SK-N-SH (cell line): Measurements from ENCODE around the gene KLK12. TPM values are rescaled to one million over a fixed set of nuclear protein-coding genes. Genes with fewer than 3 reads are reported as not detected.

ENCODE experiments used
- CTCF ChIA-PET: fragments of 300-600, 350-600 bp; formaldehyde crosslinking; extraction: SDS; loops from one replicate; lab custom pipeline; 2021; lab: Yijun Ruan, JAX
- POLR2A ChIA-PET: fragments of 350-600 bp; sonication (Branson Sonifier 250); formaldehyde crosslinking; extraction: SDS; loops from one replicate; lab custom pipeline; 2020; ENCODE audit warnings: antibody characterized with exemption, inconsistent platforms; lab: Yijun Ruan, JAX
- DNase-seq: peaks from one replicate; pipeline ENCODE4 v3.0.0; 2012
- H2AFZ ChIP-seq: fragments of 200-600 bp; sonication (generic); 2 replicates; pipeline ENCODE4 v1.8.1; 2016; ENCODE audit warnings: antibody characterized with exemption, mild to moderate bottlenecking, low read depth
- H3F3A ChIP-seq: fragments of 200-600 bp; sonication (generic); replicated peaks from 2 replicates; pipeline ENCODE3; 2016; ENCODE audit warnings: antibody characterized with exemption, mild to moderate bottlenecking; ENCODE audit not compliant: insufficient read depth
- H3K27ac ChIP-seq, 2 experiments: fragments of 200-500 bp in 1 of 2; fragments of 200-600 bp in 1 of 2; sonication (Bioruptor generic) in 1 of 2; sonication (generic), shearing (Covaris generic) in 1 of 2; 2 replicates each; pipeline versions ENCODE4 v1.5.1 to v1.6.1; 2014 to 2016; ENCODE audit warnings: low read depth in 2 of 2, inconsistent platforms in 1 of 2, low read length in 1 of 2, mild to moderate bottlenecking in 1 of 2, mixed read lengths in 1 of 2
- H3K27me3 ChIP-seq: fragments of 200-600 bp; sonication (generic), shearing (Covaris generic); 2 replicates; pipeline ENCODE4 v1.6.1; 2016; ENCODE audit warnings: mixed run types; ENCODE audit not compliant: insufficient read depth
- H3K36me3 ChIP-seq, 2 experiments: fragments of 200-500 bp in 1 of 2; fragments of 200-600 bp in 1 of 2; sonication (Bioruptor generic) in 1 of 2; sonication (generic) in 1 of 2; replicated peaks in 1 of 2; 2 replicates each; pipeline versions ENCODE3 to v1.5.1; 2014 to 2016; ENCODE audit warnings: low read length in 1 of 2, mild to moderate bottlenecking in 1 of 2; ENCODE audit not compliant: insufficient read depth in 2 of 2, control insufficient read depth in 1 of 2
- H3K4me1 ChIP-seq, 2 experiments: fragments of 200-500 bp in 1 of 2; fragments of 200-600 bp in 1 of 2; sonication (Bioruptor generic) in 1 of 2; sonication (generic), shearing (Covaris generic) in 1 of 2; 2 replicates each; pipeline versions ENCODE4 v1.5.1 to v1.6.1; 2014 to 2016; ENCODE audit warnings: low read depth in 1 of 2, low read length in 1 of 2, mixed run types in 1 of 2; ENCODE audit not compliant: insufficient read depth in 2 of 2, control insufficient read depth in 1 of 2
- H3K4me2 ChIP-seq: fragments of 200-600 bp; sonication (generic), shearing (Covaris generic); 2 replicates; pipeline ENCODE4 v1.6.1; 2017; ENCODE audit warnings: mixed run types
- H3K4me3 ChIP-seq, 2 experiments: fragments of 200-500 bp in 1 of 2; fragments of 200-600 bp in 1 of 2; sonication (Bioruptor generic) in 1 of 2; sonication (generic), shearing (Covaris generic) in 1 of 2; 2 replicates each; pipeline versions ENCODE4 v1.5.1 to v1.8.1; 2014 to 2016; ENCODE audit warnings: low read depth in 2 of 2, inconsistent platforms in 1 of 2, low read length in 1 of 2, mild to moderate bottlenecking in 1 of 2, mixed read lengths in 1 of 2, moderate library complexity in 1 of 2
- H3K79me2 ChIP-seq: fragments of 200-600 bp; sonication (generic); 2 replicates; pipeline ENCODE4 v1.8.1; 2017; ENCODE audit warnings: mild to moderate bottlenecking; ENCODE audit not compliant: insufficient read depth
- H3K9ac ChIP-seq: fragments of 200-600 bp; sonication (generic); 2 replicates; pipeline ENCODE4 v1.6.1; 2017; ENCODE audit warnings: mixed run types
- H3K9me2 ChIP-seq: fragments of 200-600 bp; sonication (generic); 2 replicates; pipeline ENCODE4 v1.6.1; 2017; ENCODE audit warnings: mixed run types
- H3K9me3 ChIP-seq: fragments of 200-600 bp; sonication (generic); 2 replicates; pipeline ENCODE4 v1.6.1; 2017; ENCODE audit warnings: mixed run types, mild to moderate bottlenecking, moderate library complexity
- H4K20me1 ChIP-seq: fragments of 200-600 bp; sonication (generic); 2 replicates; pipeline ENCODE4 v1.6.1; 2017; ENCODE audit warnings: mild to moderate bottlenecking, mixed run types; ENCODE audit not compliant: insufficient read depth
- CHD2 ChIP-seq: fragments of 150-350 bp; IDR thresholded peaks from 2 replicates; pipeline ENCODE4 v1.6.1; 2018; ENCODE audit warnings: low read length; ENCODE audit not compliant: partially characterized antibody
- ELF1 ChIP-seq: IDR thresholded peaks from 2 replicates; pipeline ENCODE4 v1.4.0; 2012
- FOXJ3 ChIP-seq: sonication (generic); formaldehyde crosslinking; IDR thresholded peaks from 2 replicates; pipeline ENCODE4 v1.5.1; 2020; ENCODE audit warnings: mild to moderate bottlenecking, missing genetic modification reagents
- FOXM1 ChIP-seq: IDR thresholded peaks from 2 replicates; pipeline ENCODE4 v1.4.0; 2012; ENCODE audit warnings: low read depth, mild to moderate bottlenecking
- JUND ChIP-seq: IDR thresholded peaks from 2 replicates; pipeline ENCODE4 v1.4.0; 2012
- MEF2A ChIP-seq: IDR thresholded peaks from 2 replicates; pipeline ENCODE4 v1.4.0; 2012; ENCODE audit warnings: low read depth, borderline replicate concordance
- MXI1 ChIP-seq: IDR thresholded peaks from 2 replicates; pipeline ENCODE4 v1.6.1; 2012; ENCODE audit warnings: mild to moderate bottlenecking, low read depth, low read length, improper control_type of control experiment
- NFIC ChIP-seq: IDR thresholded peaks from 2 replicates; pipeline ENCODE4 v1.4.0; 2012; ENCODE audit warnings: borderline replicate concordance
- POLR2AphosphoS5 ChIP-seq: IDR thresholded peaks from 2 replicates; pipeline ENCODE4 v1.6.1; 2012; ENCODE audit warnings: low read depth, low read length
- RCOR1 ChIP-seq: fragments of 150-350 bp; IDR thresholded peaks from 2 replicates; pipeline ENCODE4 v1.6.1; 2017; ENCODE audit warnings: antibody characterized with exemption, low read length
- RXRA ChIP-seq: IDR thresholded peaks from 2 replicates; pipeline ENCODE4 v1.4.0; 2012; ENCODE audit warnings: low read depth, mild to moderate bottlenecking, borderline replicate concordance
- SIN3A ChIP-seq: IDR thresholded peaks from 2 replicates; pipeline ENCODE4 v1.6.1; 2012; ENCODE audit warnings: low read depth, mild to moderate bottlenecking, low read length, moderate library complexity, borderline replicate concordance
- TAF1 ChIP-seq: IDR thresholded peaks from 2 replicates; pipeline ENCODE4 v1.6.1; 2012; ENCODE audit warnings: low read depth, mild to moderate bottlenecking, low read length, moderate library complexity, borderline replicate concordance
- TEAD4 ChIP-seq: IDR thresholded peaks from 2 replicates; pipeline ENCODE4 v1.4.0; 2012; ENCODE audit warnings: mild to moderate bottlenecking, borderline replicate concordance; ENCODE audit not compliant: insufficient read depth
- WGBS: methylation state at CpG from one replicate; pipeline ENCODE4 v1.1.6; 2017; ENCODE audit warnings: low lambda C conversion rate; 5-methylcytosine and 5-hydroxymethylcytosine counted together
- polyA plus RNA-seq, 3 experiments: library from polyadenylated mRNA; depleted of rRNA; stranded (reverse); fragments of >200 nt; gene quantifications; 2 replicates each; pipeline ENCODE4 v1.2.3, GENCODE V29; 2012
- TF ChIP-seq, protein P1 (sequence below): IDR thresholded peaks from 2 replicates; pipeline ENCODE4 v1.4.0; 2012; ENCODE audit warnings: low read depth, borderline replicate concordance
- TF ChIP-seq, protein P2 (sequence below): IDR thresholded peaks from 2 replicates; pipeline ENCODE4 v1.4.0; 2012; ENCODE audit warnings: low read depth, borderline replicate concordance
- TF ChIP-seq, protein P3 (sequence below): IDR thresholded peaks from 2 replicates; pipeline ENCODE4 v1.6.1; 2012; ENCODE audit warnings: mild to moderate bottlenecking, low read depth, low read length, moderate library complexity
- TF ChIP-seq, protein P4 (sequence below): IDR thresholded peaks from 2 replicates; pipeline ENCODE4; 2012
- TF ChIP-seq, protein P5 (sequence below): IDR thresholded peaks from 2 replicates; pipeline ENCODE4 v1.4.0; 2012; ENCODE audit warnings: low read depth

KLK12 gene
- polyA plus RNA-seq, 1 of the 3 experiments (the other 2 are of a cell fraction) = not detected

DNA sequence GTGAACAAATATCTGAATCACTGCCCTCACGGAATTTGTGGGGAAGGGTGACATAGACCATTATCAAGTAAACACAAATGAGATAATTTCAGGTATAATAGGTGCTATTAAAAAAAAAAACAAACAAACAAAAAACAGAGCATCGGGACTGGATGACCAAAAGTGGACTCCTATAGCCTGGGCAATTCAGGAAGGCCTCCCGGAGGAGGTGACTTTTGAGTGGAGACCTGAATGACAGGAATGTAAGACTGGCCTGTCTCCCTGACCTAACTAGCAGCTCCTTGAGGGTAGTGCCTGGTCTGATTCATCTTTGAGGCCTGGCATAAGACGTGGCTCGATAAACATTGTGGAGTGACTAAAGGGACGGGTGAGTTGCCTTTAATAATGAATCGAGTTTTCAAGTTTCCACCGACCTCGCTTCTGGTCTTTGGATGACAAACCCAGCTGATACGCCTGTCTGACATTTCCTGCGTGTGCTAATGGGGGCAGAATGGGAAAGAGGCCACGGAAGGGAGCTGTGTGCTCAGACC is 22.1 kb downstream of the KLK12 start:
- H3K36me3 ChIP-seq = no peaks in the 10 kb centered on the region
- 13% methylated on average over 12 of the region's 12 CpGs for WGBS
- H3K9me2 ChIP-seq = no peaks in the 10 kb centered on the region
- CTCF ChIA-PET = interaction anchor here (1.8 kb wide), 1 partner anchor 9 kb away, joined by 6 read pairs; no protein-coding TSS in a partner anchor
- TF ChIP-seq RCOR1 = no peak
- no peak for TF ChIP-seq MXI1
- TF ChIP-seq CHD2 = no peak
- TF ChIP-seq FOXJ3 = no peak
- TF ChIP-seq, protein P1, sequence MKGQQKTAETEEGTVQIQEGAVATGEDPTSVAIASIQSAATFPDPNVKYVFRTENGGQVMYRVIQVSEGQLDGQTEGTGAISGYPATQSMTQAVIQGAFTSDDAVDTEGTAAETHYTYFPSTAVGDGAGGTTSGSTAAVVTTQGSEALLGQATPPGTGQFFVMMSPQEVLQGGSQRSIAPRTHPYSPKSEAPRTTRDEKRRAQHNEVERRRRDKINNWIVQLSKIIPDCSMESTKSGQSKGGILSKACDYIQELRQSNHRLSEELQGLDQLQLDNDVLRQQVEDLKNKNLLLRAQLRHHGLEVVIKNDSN = no peak
- no peak for TF ChIP-seq TAF1
- TF ChIP-seq, protein P2, sequence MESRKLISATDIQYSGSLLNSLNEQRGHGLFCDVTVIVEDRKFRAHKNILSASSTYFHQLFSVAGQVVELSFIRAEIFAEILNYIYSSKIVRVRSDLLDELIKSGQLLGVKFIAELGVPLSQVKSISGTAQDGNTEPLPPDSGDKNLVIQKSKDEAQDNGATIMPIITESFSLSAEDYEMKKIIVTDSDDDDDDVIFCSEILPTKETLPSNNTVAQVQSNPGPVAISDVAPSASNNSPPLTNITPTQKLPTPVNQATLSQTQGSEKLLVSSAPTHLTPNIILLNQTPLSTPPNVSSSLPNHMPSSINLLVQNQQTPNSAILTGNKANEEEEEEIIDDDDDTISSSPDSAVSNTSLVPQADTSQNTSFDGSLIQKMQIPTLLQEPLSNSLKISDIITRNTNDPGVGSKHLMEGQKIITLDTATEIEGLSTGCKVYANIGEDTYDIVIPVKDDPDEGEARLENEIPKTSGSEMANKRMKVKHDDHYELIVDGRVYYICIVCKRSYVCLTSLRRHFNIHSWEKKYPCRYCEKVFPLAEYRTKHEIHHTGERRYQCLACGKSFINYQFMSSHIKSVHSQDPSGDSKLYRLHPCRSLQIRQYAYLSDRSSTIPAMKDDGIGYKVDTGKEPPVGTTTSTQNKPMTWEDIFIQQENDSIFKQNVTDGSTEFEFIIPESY = no peak
- no peak for TF ChIP-seq ELF1
- TF ChIP-seq, protein P3, sequence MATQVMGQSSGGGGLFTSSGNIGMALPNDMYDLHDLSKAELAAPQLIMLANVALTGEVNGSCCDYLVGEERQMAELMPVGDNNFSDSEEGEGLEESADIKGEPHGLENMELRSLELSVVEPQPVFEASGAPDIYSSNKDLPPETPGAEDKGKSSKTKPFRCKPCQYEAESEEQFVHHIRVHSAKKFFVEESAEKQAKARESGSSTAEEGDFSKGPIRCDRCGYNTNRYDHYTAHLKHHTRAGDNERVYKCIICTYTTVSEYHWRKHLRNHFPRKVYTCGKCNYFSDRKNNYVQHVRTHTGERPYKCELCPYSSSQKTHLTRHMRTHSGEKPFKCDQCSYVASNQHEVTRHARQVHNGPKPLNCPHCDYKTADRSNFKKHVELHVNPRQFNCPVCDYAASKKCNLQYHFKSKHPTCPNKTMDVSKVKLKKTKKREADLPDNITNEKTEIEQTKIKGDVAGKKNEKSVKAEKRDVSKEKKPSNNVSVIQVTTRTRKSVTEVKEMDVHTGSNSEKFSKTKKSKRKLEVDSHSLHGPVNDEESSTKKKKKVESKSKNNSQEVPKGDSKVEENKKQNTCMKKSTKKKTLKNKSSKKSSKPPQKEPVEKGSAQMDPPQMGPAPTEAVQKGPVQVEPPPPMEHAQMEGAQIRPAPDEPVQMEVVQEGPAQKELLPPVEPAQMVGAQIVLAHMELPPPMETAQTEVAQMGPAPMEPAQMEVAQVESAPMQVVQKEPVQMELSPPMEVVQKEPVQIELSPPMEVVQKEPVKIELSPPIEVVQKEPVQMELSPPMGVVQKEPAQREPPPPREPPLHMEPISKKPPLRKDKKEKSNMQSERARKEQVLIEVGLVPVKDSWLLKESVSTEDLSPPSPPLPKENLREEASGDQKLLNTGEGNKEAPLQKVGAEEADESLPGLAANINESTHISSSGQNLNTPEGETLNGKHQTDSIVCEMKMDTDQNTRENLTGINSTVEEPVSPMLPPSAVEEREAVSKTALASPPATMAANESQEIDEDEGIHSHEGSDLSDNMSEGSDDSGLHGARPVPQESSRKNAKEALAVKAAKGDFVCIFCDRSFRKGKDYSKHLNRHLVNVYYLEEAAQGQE = no peak
- TF ChIP-seq SIN3A = no peak
- TF ChIP-seq POLR2AphosphoS5 = no peak
- TF ChIP-seq, protein P4, sequence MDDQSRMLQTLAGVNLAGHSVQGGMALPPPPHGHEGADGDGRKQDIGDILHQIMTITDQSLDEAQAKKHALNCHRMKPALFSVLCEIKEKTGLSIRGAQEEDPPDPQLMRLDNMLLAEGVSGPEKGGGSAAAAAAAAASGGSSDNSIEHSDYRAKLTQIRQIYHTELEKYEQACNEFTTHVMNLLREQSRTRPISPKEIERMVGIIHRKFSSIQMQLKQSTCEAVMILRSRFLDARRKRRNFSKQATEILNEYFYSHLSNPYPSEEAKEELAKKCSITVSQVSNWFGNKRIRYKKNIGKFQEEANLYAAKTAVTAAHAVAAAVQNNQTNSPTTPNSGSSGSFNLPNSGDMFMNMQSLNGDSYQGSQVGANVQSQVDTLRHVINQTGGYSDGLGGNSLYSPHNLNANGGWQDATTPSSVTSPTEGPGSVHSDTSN = no peak
- no peak for TF ChIP-seq RXRA
- no peak for TF ChIP-seq NFIC
- TF ChIP-seq TEAD4 = no peak
- no peak for TF ChIP-seq JUND
- no peak for TF ChIP-seq FOXM1
- TF ChIP-seq, protein P5, sequence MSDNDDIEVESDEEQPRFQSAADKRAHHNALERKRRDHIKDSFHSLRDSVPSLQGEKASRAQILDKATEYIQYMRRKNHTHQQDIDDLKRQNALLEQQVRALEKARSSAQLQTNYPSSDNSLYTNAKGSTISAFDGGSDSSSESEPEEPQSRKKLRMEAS = no peak
- no peak for TF ChIP-seq MEF2A
- H3F3A ChIP-seq = no peaks in the 10 kb centered on the region
- H3K79me2 ChIP-seq = no peaks in the 10 kb centered on the region
- H3K4me3 ChIP-seq = no peak overlapping the region
- H3K27ac ChIP-seq = no peak overlapping the region
- H3K4me1 ChIP-seq = no peaks in the 10 kb centered on the region
- no peak overlapping the region for H3K4me2 ChIP-seq
- DNase-seq = no peak
- no peak overlapping the region for H3K9ac ChIP-seq
- H4K20me1 ChIP-seq = no peaks in the 10 kb centered on the region
- POLR2A ChIA-PET = no interaction called here
- H3K27me3 ChIP-seq = peaks cover 66% of the 10 kb centered on the region
- H2AFZ ChIP-seq = no peak overlapping the region
- no peaks in the 10 kb centered on the region for H3K9me3 ChIP-seq
